GM18951 (cell line): ENCODE data around the gene SETD1B.
A peak's percentile ranks its signal among the peaks of the same experiment; 100 is the strongest.
"Not testable (repeated sequence)": the region's sequence is repeated elsewhere in the genome, so short reads cannot be mapped to it uniquely, and the experiment has no call there.

Experiments
- POLR2A ChIP-seq: IDR thresholded peaks from 4 replicates; pipeline ENCODE4 v1.6.1; 2011; ENCODE audit warnings: mild to moderate bottlenecking; ENCODE audit not compliant: insufficient read length, insufficient read depth; ENCODE audit errors: extremely low read depth
- in situ Hi-C: fragments of 300-500 bp; cut with MboI; formaldehyde crosslinking; loops from one replicate; pipeline ENCODE4 v1.12.0; 2022; ENCODE audit warnings: low sequenced_read_pairs, mixed read lengths, inconsistent platforms; ENCODE audit not compliant: unreplicated experiment

Gene SETD1B

DNA sequence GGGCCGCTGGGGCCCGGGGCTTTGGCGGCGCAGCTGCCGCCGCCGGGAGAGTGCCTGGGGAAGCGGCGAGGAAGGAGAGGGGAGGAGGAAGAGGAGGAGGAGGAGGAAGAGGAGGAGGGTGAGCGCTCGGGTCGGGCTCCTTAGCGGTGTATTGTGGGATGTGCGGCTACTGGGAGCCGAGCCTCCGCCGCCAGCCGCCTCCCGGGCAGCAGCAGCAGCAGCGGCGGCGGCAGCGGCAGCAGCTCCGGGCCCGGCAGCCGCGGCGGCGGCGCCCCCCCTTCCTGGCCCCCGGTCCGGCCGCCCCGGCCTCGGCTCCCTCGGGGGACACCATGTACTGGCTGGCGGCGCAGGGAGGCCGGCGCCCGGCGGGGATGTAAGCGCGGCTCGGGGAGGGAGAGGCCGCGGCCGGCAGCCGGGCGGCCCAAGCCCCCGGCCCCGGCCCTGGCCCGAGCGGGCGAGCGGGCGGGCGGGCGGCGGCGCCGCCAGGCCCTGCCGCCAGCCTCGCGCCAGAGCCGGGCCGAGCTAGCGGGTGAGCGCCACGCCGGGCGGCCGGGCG is at the start of gene SETD1B:
Gene SETD1B, plus strand, starts transcription at position 149 of the 556 bp plus-strand sequence. CDS start 729 bp downstream, outside the sequence.
- TF ChIP-seq POLR2A: peak; percentile 64
- in situ Hi-C loops: no loop called here

DNA sequence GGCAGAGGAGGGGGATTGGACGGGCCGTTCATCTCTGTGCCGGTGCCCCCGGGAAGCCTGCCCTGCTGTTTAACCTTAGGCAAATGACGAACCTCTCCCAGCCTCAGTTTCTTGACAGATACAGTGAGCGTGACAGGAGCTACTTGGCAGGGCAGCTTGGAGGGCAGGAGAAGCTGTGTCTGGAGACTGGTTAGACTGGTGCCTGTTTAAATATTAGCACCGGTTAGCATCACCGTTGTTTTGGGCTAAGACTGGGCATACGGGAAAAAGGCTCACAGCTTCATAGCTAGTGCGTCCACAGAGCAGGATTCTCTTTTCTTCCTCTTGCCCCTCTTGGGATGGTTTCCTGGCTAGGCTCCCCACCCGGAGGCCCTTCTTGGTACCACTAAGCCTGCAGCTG is 49.0 kb upstream of the SETD1B start:
- no peak for TF ChIP-seq POLR2A
- in situ Hi-C loops: no loop called here

DNA sequence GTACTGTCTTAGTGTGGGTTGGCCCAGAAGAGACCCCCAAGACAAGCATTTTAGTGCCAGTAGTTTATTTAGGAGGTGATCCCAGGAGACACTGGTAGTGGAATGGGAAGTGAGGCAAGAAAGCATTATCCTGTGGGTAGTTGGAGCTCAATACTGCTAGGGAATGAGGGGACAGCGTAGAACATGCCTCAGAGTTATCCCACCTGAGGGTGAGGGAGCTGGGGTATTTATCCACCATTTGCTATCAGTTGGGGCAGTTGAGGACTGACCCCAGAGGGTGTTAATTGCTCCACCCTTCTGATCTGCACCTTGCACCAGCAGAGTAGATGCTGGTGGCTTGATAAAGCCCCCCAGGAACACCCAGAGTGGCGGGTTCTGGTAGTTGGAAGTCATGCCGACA is 48.2 kb upstream of the SETD1B start:
- no peak for TF ChIP-seq POLR2A

DNA sequence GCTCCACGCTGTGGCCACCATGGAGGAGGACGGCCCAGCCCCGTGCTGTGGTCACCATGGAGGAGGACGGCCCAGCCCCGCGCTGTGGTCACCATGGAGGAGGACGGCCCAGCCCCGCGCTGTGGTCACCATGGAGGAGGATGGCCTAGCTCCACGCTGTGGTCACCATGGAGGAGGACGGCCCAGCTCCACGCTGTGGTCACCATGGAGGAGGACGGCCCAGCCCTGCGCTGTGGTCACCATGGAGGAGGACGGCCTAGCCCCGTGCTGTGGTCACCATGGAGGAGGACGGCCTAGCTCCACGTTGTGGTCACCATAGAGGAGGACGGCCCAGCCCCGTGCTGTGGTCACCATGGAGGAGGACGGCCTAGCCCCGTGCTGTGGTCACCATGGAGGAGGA is 45.3 kb upstream of the SETD1B start:
- in situ Hi-C loops: not testable (repeated sequence)

More for the DNA sequence above, 48.2 kb upstream of the SETD1B start:
- in situ Hi-C loops: no loop called here

DNA sequence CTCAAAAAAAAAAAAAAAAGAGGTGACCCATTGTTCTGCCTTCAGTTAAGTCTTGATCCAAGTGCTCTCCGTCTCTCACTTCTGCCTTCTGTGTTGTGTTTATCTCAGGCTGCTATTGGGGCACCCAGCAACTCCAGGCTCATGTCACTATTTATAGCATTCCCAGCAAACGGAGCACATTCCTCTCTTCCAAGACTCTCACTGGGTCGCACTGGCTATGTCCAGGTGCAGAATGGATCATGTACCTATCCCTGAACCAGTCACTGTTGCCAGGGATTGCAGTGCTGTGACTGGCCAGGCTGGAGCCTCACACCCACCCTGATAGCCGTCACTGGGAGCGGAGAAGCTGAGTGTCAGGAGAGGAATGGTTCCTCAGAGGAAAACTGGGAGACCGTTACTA is 41.5 kb upstream of the SETD1B start:
- no peak for TF ChIP-seq POLR2A
- in situ Hi-C loops: loop anchor here (10.0 kb wide), 1 partner anchor 47 kb away; the partner anchor contains the start of gene TMEM120B

DNA sequence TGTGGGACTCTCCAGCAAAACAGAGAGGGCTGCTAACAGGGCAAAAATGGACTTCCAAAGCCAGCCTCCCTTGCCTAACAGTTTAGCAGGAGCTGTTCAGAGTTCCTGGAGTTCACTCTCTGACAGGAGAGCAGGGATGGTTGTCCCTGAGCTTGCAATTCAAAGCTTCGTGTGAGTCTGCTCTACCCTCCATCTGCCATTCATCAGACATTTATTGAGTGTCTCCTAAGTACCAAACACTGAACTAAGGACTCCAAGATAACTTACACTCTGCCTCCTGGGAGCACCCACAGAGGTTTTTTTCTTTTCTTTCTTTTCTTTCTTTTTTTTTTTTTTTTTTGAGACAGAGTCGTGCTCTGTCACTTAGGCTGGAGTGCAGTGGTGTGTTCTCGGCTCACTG is 39.0 kb upstream of the SETD1B start:
- TF ChIP-seq POLR2A: no peak
- in situ Hi-C loops: loop anchor here (10.0 kb wide), 1 partner anchor 50 kb away; the partner anchor contains the start of gene TMEM120B

DNA sequence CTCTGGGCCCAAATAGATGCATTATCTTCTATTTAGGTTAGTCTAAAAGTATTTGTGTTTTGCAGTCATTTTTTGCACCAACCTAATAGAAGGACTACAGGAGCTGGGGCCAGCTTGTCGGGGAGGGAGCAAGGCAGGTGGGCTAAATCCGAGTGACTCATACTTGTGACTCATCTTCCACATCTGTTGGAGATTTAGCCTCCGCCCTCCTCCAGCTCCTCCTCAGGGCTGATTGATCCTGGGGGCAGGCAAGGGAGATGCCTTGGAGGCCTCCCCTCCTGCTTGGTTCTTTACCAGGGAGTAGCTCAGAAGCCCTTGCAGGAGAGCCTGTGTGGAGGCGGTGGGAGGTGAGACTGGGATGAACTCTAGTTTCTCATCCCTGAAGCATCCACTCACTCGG is 38.2 kb upstream of the SETD1B start:
- in situ Hi-C loops: loop anchor here (10.0 kb wide), 1 partner anchor 51 kb away; the partner anchor contains the start of gene TMEM120B
- TF ChIP-seq POLR2A: no peak

DNA sequence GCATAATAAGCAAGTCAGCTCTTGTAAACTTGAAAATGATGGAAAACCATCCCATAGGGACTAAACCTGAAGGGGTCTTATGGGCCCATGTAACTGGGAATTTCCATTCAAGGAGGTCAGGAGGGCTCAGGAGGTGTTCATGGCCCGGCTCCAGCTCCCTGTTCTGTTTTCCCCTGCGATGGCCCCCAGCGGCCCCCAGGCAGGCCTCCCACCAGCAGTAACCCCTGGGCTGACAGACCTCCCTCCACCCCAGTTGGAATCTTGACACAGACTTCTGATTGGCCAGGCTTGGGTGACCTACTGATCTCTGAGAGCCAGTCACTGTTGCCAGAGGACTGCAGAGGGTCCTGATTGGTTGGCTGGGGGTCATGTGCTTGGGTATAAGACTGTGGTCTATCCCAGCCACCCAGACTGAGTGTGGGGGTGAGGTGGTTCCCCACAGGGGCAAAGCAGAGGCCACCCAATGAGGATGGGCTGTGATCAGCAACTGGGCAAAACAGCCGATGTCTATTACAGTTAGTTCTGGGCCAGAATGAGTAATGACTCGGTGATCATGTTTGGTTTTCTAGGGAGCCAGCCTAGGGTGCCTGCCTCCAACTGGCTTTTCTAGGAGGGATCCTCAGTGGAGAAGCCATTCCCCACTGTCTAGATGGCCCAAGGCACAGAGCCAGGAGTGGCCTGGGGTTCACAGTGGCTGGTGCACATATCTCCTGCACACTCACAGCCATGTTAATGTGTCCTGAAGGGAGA is 37.3 kb upstream of the SETD1B start:
- TF ChIP-seq POLR2A: no peak
- in situ Hi-C loops: loop anchor here (10.0 kb wide), 1 partner anchor 52 kb away; the partner anchor contains the start of gene TMEM120B

DNA sequence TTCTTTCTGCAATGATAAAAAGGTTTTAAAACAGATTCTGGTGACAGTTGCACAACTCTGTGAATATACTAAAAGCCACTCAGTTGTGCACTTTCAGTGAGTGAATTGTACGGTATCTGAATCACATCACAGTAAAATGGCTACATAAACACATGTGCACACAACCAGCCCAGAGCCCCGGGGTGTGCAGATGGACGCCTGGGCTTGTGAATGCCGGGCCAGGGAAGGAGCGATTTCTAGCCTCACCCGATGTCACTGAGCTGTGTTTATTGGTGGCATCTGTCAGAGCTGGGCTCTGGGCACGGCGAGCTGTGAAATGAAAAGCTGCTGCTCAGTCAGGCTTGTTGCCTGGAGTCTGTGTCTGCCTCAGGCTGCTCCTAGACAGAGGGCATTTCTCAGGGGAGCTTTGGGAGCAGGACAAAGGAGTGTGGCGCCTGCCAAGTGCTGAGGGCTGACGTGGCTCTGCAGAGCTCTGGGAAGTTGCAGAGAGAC is 36.2 kb upstream of the SETD1B start:
- TF ChIP-seq POLR2A: no peak
- in situ Hi-C loops: loop anchor here (10.0 kb wide), 1 partner anchor 53 kb away; the partner anchor contains the start of gene TMEM120B

DNA sequence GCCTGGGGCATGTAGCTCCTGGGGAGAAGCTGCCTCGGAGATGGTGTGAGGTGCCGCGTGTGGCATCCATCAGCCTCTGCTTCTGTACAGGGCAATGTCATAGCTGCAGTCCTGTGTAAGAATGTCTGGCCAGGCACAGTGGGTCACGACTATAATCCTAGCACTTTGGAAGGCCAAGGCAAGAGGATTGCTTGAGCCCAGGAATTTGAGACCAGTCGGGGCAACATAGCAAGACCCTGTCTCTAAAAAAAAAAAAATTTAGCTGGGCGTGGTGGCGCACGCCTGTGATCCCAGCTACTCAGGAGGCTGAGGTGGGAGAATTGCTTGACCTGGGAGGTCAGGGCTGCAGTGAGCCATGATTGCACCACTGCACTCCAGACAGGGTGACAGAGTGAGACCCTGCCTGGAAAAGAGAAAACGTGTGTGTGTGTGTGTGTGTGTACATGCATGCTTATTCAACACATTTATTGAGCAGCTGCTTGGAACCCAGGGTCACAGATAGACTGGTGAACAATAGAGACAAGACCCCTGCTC is 34.4 kb upstream of the SETD1B start:
- in situ Hi-C loops: loop anchor here (10.0 kb wide), 1 partner anchor 55 kb away; the partner anchor contains the start of gene TMEM120B

DNA sequence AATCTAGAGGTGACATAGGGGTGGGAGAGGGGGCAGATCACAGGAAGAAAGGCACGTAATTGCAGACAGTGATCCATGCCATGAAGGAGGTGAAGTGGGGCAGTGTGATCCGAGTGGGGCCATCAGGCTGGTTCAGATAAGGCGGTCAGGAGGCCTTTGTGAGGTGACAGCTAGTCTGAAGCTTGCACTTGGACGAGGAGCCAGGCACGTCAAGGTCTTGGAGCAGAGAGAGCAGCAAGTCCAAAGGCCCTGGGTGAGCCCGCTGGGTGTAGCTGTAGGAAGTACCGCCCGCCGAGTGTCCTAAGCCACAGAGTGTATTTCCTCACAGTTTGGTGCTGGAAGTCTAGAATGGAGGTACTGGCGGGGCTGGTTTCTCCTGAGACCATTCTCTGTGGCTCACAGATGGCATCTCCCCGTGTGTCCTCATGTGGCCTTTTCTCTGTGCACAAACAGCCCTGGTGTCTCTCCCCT is 33.9 kb upstream of the SETD1B start:
- in situ Hi-C loops: loop anchor here (10.0 kb wide), 1 partner anchor 55 kb away; the partner anchor contains the start of gene TMEM120B
- TF ChIP-seq POLR2A: no peak

More for the DNA sequence above, 34.4 kb upstream of the SETD1B start:
- TF ChIP-seq POLR2A: no peak

DNA sequence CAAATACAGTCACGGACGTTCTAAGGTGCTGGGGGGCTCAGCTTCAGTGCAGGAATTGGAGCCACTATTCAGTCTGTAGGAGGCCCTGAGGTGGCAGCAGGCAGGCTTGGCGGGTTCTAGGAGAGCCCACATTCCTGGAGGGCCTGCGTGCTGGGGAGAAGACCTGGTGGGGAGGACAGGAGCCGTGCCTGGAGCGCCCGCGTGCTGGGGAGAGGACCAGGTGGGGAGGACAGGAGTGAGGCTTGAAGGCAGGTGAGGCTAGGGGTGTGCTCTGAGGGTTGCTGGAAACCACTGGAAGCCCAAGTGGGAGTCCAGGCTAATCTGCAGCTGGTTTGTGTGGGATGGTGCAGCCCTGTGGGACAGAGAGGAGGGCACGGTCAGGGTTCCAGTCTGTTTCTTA is 33.4 kb upstream of the SETD1B start:
- no peak for TF ChIP-seq POLR2A
- in situ Hi-C loops: no loop called here
